ENCODE data around the gene LMO4.

DNA sequence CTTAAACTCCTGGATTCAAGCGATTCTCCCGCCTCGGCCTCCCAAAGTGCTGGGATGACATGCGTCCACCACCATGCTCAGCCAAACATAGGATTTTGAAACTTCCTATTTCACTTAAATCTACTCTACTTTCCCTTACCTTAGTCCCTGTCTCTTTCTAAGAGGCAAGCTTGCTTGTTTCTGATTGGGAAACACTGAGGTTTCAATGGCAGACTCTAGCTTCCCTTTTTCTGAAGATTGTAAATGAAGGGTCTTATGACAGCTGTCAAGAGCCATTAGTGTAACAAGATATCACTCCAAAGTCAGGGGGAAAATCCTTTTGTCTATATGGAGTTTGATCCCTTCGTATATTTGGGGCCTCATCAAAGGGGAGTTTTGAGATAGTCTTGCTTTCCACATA lies 23.5 kb upstream of the LMO4 start:
- TF ChIP-seq POLR2A (IDR thresholded peaks at IDR 0.05) (no peak), POLR2AphosphoS5 (IDR thresholded peaks at IDR 0.05; ENCODE audit: insufficient read depth in 1 of 2, low read depth in 1 of 2) (no peak)
- TF ChIP-seq, protein P1, sequence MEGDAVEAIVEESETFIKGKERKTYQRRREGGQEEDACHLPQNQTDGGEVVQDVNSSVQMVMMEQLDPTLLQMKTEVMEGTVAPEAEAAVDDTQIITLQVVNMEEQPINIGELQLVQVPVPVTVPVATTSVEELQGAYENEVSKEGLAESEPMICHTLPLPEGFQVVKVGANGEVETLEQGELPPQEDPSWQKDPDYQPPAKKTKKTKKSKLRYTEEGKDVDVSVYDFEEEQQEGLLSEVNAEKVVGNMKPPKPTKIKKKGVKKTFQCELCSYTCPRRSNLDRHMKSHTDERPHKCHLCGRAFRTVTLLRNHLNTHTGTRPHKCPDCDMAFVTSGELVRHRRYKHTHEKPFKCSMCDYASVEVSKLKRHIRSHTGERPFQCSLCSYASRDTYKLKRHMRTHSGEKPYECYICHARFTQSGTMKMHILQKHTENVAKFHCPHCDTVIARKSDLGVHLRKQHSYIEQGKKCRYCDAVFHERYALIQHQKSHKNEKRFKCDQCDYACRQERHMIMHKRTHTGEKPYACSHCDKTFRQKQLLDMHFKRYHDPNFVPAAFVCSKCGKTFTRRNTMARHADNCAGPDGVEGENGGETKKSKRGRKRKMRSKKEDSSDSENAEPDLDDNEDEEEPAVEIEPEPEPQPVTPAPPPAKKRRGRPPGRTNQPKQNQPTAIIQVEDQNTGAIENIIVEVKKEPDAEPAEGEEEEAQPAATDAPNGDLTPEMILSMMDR (IDR thresholded peaks at IDR 0.05), result no peak

All from vagina (tissue), 2 donors.